Glutamatergic neuron (in vitro differentiated cells): Measurements from ENCODE around the gene AFAP1L2. TPM values are rescaled to one million over a fixed set of nuclear protein-coding genes. Genes with fewer than 3 reads are reported as not detected.

Experiments used
- DNase-seq: peaks from one replicate; pipeline ENCODE4 v3.0.0; 2022
- H3K27ac Mint-ChIP-seq: one replicate; pipeline ENCODE4 v1.8.0; 2020; ENCODE audit warnings: mild to moderate bottlenecking, mixed read lengths, inconsistent platforms; ENCODE audit not compliant: unreplicated experiment
- H3K27me3 Mint-ChIP-seq: one replicate; pipeline ENCODE4 v1.8.0; 2020; ENCODE audit warnings: mild to moderate bottlenecking, moderate library complexity, mixed read lengths, inconsistent platforms; ENCODE audit not compliant: unreplicated experiment
- H3K36me3 Mint-ChIP-seq: one replicate; pipeline ENCODE4 v1.8.0; 2020; ENCODE audit warnings: mild to moderate bottlenecking, mixed read lengths, inconsistent platforms; ENCODE audit not compliant: unreplicated experiment
- H3K4me1 Mint-ChIP-seq: one replicate; pipeline ENCODE4 v1.8.0; 2020; ENCODE audit warnings: mild to moderate bottlenecking, low read depth, mixed read lengths, inconsistent platforms; ENCODE audit not compliant: unreplicated experiment
- H3K4me3 Mint-ChIP-seq: one replicate; pipeline ENCODE4 v1.8.0; 2020; ENCODE audit warnings: mild to moderate bottlenecking, mixed read lengths, inconsistent platforms; ENCODE audit not compliant: unreplicated experiment
- H3K9me3 Mint-ChIP-seq: one replicate; pipeline ENCODE4 v1.8.0; 2020; ENCODE audit warnings: mild to moderate bottlenecking, moderate library complexity, mixed read lengths, inconsistent platforms; ENCODE audit not compliant: unreplicated experiment
- total RNA-seq: library from RNA; stranded (reverse); fragmentation: NEBNext Ultra II Directional; extraction: Animal tissue kit (Norgen Biotek cat#: 25700); gene quantifications from one replicate; pipeline ENCODE4 v1.2.1, GENCODE V29; 2021; ENCODE audit not compliant: unreplicated experiment
- TF ChIP-seq, protein P1 (sequence below): fragments of 200-600 bp; sonication (generic); IDR thresholded peaks from one replicate; pipeline ENCODE4 v1.5.0; 2021; ENCODE audit not compliant: partially characterized antibody, unreplicated experiment

Gene AFAP1L2
- total RNA-seq, 1 donor from 2014 or later, result 1.9 TPM

DNA sequence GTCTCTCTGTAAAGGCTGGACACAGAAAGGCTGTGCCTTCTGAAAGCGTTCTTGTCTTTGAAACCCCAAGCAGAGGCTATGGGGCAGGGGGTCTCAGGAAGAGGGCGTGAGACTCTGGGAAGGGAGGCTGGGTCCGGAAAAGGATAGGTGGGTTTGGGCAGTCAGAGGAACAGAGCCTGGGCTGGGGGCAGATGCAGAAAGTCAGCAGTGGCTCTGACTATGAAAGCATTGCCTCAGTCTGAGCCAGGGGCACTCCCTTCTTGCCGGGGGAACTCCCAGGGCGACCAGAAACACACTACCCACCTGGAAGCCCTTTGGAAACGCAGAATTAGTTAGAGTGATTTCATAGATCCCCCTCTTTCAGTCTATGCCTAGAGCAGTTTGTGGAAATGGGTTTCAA is 93.3 kb downstream of the AFAP1L2 start:
- Mint-ChIP-seq H3K4me1 (no peaks in the 10 kb centered on the region), H3K27ac (no peak overlapping the region), H3K27me3 (peaks cover 11% of the 10 kb centered on the region), H3K36me3 (no peaks in the 10 kb centered on the region), H3K4me3 (no peak overlapping the region), H3K9me3 (peaks cover 1% of the 10 kb centered on the region)
- DNase-seq, result no peak
- TF ChIP-seq, protein P1, sequence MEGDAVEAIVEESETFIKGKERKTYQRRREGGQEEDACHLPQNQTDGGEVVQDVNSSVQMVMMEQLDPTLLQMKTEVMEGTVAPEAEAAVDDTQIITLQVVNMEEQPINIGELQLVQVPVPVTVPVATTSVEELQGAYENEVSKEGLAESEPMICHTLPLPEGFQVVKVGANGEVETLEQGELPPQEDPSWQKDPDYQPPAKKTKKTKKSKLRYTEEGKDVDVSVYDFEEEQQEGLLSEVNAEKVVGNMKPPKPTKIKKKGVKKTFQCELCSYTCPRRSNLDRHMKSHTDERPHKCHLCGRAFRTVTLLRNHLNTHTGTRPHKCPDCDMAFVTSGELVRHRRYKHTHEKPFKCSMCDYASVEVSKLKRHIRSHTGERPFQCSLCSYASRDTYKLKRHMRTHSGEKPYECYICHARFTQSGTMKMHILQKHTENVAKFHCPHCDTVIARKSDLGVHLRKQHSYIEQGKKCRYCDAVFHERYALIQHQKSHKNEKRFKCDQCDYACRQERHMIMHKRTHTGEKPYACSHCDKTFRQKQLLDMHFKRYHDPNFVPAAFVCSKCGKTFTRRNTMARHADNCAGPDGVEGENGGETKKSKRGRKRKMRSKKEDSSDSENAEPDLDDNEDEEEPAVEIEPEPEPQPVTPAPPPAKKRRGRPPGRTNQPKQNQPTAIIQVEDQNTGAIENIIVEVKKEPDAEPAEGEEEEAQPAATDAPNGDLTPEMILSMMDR, result no peak

DNA sequence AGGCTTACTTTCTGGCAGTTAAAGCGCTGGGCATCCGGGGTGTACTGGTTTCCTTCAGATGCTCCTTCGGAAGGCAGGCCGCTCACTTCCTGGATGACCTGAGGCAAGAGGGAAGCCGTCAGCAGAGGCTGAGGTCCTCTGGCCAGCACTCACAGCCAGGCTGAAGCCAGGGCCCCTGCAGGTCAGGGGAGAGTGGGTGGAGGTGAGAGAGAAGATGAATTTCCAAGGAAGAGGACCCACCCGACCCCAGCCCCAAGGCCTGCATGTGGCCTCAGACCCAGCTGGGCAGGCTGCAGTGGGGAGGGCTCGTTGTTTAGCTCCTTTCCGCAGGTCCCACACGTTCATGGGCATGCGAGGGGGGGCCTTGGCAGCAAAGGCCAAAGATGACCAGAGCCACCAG is 94.0 kb downstream of the AFAP1L2 start:
- Mint-ChIP-seq H3K36me3 (no peaks in the 10 kb centered on the region), H3K27me3 (peaks cover 11% of the 10 kb centered on the region), H3K4me1 (no peaks in the 10 kb centered on the region), H3K4me3 (no peak overlapping the region), H3K9me3 (peaks cover 1% of the 10 kb centered on the region), H3K27ac (no peak overlapping the region)
- TF ChIP-seq, protein P1, result no peak
- DNase-seq, result no peak

GRCh38 chr10:114309364-114309651 is 95.0 kb downstream of the AFAP1L2 start:
- Mint-ChIP-seq H3K9me3 (peaks cover 1% of the 10 kb centered on the region), H3K27me3 (peaks cover 15% of the 10 kb centered on the region), H3K4me3 (no peak overlapping the region), H3K27ac (no peak overlapping the region), H3K36me3 (no peaks in the 10 kb centered on the region), H3K4me1 (peaks cover 1% of the 10 kb centered on the region)
- no peak for DNase-seq
- TF ChIP-seq, protein P1, result no peak

GRCh38 chr10:114308531-114309363 is 95.6 kb downstream of the AFAP1L2 start:
- H3K27me3 Mint-ChIP-seq, result peaks cover 17% of the 10 kb centered on the region
- TF ChIP-seq, protein P1, result no peak
- no peak overlapping the region for H3K27ac Mint-ChIP-seq
- H3K4me3 Mint-ChIP-seq, result no peak overlapping the region
- DNase-seq, result no peak
- H3K36me3 Mint-ChIP-seq, result no peaks in the 10 kb centered on the region
- peaks cover 4% of the 10 kb centered on the region for H3K4me1 Mint-ChIP-seq
- H3K9me3 Mint-ChIP-seq, result no peaks in the 10 kb centered on the region

DNA sequence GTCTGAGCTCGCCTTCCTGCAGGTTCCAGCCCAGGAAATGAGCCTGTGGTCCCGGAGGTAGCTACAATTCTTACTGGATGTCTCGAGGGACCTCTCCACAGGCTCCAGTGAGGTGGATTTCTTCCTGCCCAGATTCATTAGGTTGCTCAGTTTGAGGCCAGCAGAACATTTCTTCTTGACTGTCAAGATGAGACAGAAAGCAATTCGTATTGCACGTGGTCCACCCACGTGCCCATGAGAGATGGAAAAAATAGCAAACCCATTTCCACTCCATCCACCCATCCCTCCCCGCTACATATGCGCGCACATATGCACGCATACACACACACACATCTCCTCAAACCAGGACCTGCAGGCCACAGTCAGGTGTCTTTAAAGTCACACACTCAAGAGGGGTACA is 96.6 kb downstream of the AFAP1L2 start:
- peaks cover 4% of the 10 kb centered on the region for H3K4me1 Mint-ChIP-seq
- no peaks in the 10 kb centered on the region for H3K9me3 Mint-ChIP-seq
- H3K27me3 Mint-ChIP-seq, result peaks cover 13% of the 10 kb centered on the region
- H3K4me3 Mint-ChIP-seq, result no peak overlapping the region
- H3K27ac Mint-ChIP-seq, result no peak overlapping the region
- no peaks in the 10 kb centered on the region for H3K36me3 Mint-ChIP-seq
- TF ChIP-seq, protein P1, result no peak
- no peak for DNase-seq
